PC-9 (cell line): Measurements from ENCODE around the gene ACBD6. TPM values are rescaled to one million over a fixed set of nuclear protein-coding genes. Genes with fewer than 3 reads are reported as not detected.

Experiments
- BruUV-seq: library from RNA; stranded (reverse); fragments of 400-500 nt; replicated peaks from 2 replicates; lab custom pipeline; 2021; lab: Mats Ljungman, UMichigan
- CTCF ChIA-PET: fragments of 300-600 bp; sonication (Branson Sonifier 250); formaldehyde crosslinking; loops from one replicate; lab custom pipeline; 2022; ENCODE audit warnings: antibody characterized with exemption; lab: Charles Lee
- POLR2A ChIA-PET: fragments of 300-600 bp; sonication (Branson Sonifier 250); formaldehyde crosslinking; loops from one replicate; lab custom pipeline; 2022; ENCODE audit warnings: antibody characterized with exemption; ENCODE audit not compliant: unreplicated experiment; lab: Charles Lee
- DNase-seq, 2 experiments: peaks; one replicate each; pipeline versions ENCODE4 v3.0.0 to v3.0.0-alpha.2; 2015 to 2022; ENCODE audit warnings: mixed read lengths in 1 of 2
- H2AFZ ChIP-seq: fragments of 200-600 bp; sonication (generic); 2 replicates; pipeline ENCODE4 v1.8.1; 2017; ENCODE audit warnings: antibody characterized with exemption
- H3F3A ChIP-seq: fragments of 200-600 bp; sonication (generic); 2 replicates; pipeline ENCODE4 v1.8.1; 2017; ENCODE audit warnings: antibody characterized with exemption, mild to moderate bottlenecking, low read depth; ENCODE audit not compliant: insufficient read depth
- H3K27ac ChIP-seq: fragments of 200-600 bp; sonication (generic); 2 replicates; pipeline ENCODE4 v1.6.1; 2016; ENCODE audit warnings: mixed run types
- H3K27me3 ChIP-seq: fragments of 200-600 bp; sonication (generic); 2 replicates; pipeline ENCODE4 v1.6.1; 2016; ENCODE audit warnings: low read depth, mixed run types; ENCODE audit not compliant: insufficient read depth
- H3K36me3 ChIP-seq: fragments of 200-600 bp; sonication (generic); 2 replicates; pipeline ENCODE4 v1.6.1; 2016; ENCODE audit warnings: low read depth, mixed run types
- H3K4me1 ChIP-seq: fragments of 200-600 bp; sonication (generic); replicated peaks from 2 replicates; pipeline ENCODE4 v1.6.1; 2016; ENCODE audit warnings: mixed run types; ENCODE audit not compliant: insufficient read depth
- H3K4me2 ChIP-seq: fragments of 200-600 bp; sonication (generic); 2 replicates; pipeline ENCODE4 v1.6.1; 2017; ENCODE audit warnings: mixed run types
- H3K4me3 ChIP-seq: fragments of 200-600 bp; sonication (generic); 2 replicates; pipeline ENCODE4 v1.6.1; 2016; ENCODE audit warnings: mixed run types
- H3K79me2 ChIP-seq: fragments of 200-600 bp; sonication (generic); 2 replicates; pipeline ENCODE4 v1.6.1; 2017; ENCODE audit warnings: low read depth, mixed run types
- H3K9me2 ChIP-seq: fragments of 200-600 bp; sonication (generic); 2 replicates; pipeline ENCODE4 v1.8.1; 2017; ENCODE audit warnings: mild to moderate bottlenecking; ENCODE audit not compliant: insufficient read depth
- H3K9me3 ChIP-seq: fragments of 200-600 bp; sonication (generic); 2 replicates; pipeline ENCODE4 v1.8.1; 2016; ENCODE audit warnings: low read depth; ENCODE audit not compliant: insufficient read depth
- H4K20me1 ChIP-seq: fragments of 200-600 bp; sonication (generic); 2 replicates; pipeline ENCODE4 v1.8.1; 2017; ENCODE audit not compliant: insufficient read depth
- EZH2 ChIP-seq: fragments of 200-600 bp; sonication (generic); IDR thresholded peaks from 2 replicates; pipeline ENCODE4 v1.8.0; 2017; ENCODE audit warnings: antibody characterized with exemption, low read depth
- intact Hi-C: fragments of 100-400 bp; cut with micrococcal nuclease; formaldehyde crosslinking; loops from one replicate; pipeline ENCODE4 v1.10.0; 2022; ENCODE audit not compliant: unreplicated experiment
- total RNA-seq: library from RNA; stranded (reverse); gene quantifications from 2 replicates; pipeline ENCODE4 v1.2.3, GENCODE V29; 2021
- TF ChIP-seq, protein P1 (sequence below): fragments of 200-600 bp; sonication (generic); conservative IDR thresholded peaks from 2 replicates; pipeline ENCODE4 v1.6.1; 2017; ENCODE audit warnings: mixed run types, antibody characterized with exemption, mild to moderate bottlenecking, moderate library complexity

ACBD6 gene
- total RNA-seq, 1 experiment from 2014 or later, result 61.0 TPM

DNA sequence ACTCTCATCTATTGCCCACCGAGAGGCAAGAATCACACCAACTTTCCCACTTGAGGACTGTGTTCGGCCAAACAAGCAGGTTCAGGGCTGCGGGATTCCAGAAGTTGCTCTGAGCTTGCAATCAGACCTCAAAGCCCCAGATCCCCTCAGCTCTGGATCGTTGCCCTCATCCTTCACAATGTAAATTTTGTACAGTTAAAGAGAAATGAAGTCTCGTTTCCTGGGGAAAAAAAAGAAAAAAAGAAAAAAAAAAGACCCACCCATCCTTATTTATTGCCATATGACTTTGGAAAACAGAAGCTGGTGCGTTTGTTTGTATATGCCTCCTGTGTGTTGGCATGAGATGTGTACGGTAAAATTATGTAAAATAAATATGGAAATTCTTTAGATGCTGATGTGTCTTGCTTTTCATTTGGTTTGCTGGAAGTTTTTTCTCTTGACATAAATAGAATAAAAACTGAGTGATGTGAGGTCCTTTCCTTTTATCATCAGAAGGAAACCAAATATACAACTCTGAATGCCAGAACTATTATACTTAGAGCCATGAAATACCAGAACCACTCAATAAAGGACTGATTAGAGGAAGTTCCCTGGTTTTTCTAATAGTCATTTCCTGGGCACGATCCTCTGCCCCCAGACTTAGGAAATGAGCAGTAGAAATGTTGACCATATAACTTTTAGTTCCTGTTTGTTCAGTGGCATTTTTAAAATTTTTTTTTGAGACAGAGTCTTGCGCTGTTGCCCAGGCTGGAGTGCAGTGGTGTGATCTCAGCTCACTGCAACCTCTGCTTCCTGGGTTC is 223.6 kb downstream of the ACBD6 start:
- intact Hi-C loops, result no loop called here
- H3K36me3 ChIP-seq, result no peaks in the 10 kb centered on the region
- POLR2A ChIA-PET, result no interaction called here

DNA sequence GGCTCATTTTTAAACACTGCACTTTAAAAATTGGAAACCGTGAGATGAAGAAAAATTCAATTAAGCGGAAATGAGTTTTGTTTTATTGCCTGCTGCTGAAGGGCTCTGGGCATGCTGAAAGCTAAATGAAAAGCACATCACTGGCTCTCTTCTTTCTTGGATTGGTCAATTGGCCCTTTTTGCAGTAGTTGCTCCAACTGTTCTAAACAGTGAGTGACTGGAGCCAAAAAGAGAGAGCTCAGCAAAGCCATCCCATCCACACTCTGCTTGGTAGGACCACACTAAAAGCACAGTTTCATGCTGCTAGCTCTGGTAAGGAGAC is 224.2 kb downstream of the ACBD6 start:
- no peak overlapping the region for H2AFZ ChIP-seq
- H3K27ac ChIP-seq, result no peak overlapping the region
- POLR2A ChIA-PET, result no interaction called here
- intact Hi-C loops, result no loop called here
- no TSS peak for BruUV-seq
- no peak for DNase-seq
- H3K79me2 ChIP-seq, result no peaks in the 10 kb centered on the region
- H3K4me1 ChIP-seq, result no peaks in the 10 kb centered on the region
- H3F3A ChIP-seq, result no peaks in the 10 kb centered on the region
- TF ChIP-seq, protein P1, sequence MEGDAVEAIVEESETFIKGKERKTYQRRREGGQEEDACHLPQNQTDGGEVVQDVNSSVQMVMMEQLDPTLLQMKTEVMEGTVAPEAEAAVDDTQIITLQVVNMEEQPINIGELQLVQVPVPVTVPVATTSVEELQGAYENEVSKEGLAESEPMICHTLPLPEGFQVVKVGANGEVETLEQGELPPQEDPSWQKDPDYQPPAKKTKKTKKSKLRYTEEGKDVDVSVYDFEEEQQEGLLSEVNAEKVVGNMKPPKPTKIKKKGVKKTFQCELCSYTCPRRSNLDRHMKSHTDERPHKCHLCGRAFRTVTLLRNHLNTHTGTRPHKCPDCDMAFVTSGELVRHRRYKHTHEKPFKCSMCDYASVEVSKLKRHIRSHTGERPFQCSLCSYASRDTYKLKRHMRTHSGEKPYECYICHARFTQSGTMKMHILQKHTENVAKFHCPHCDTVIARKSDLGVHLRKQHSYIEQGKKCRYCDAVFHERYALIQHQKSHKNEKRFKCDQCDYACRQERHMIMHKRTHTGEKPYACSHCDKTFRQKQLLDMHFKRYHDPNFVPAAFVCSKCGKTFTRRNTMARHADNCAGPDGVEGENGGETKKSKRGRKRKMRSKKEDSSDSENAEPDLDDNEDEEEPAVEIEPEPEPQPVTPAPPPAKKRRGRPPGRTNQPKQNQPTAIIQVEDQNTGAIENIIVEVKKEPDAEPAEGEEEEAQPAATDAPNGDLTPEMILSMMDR, result no peak
- no peak for TF ChIP-seq EZH2
- H3K4me2 ChIP-seq, result no peak overlapping the region
- CTCF ChIA-PET, result no interaction called here
- no peaks in the 10 kb centered on the region for H3K36me3 ChIP-seq
- H3K9me2 ChIP-seq, result no peaks in the 10 kb centered on the region
- H3K9me3 ChIP-seq, result no peaks in the 10 kb centered on the region
- no peaks in the 10 kb centered on the region for H4K20me1 ChIP-seq
- no peak overlapping the region for H3K4me3 ChIP-seq
- H3K27me3 ChIP-seq, result no peaks in the 10 kb centered on the region

More for the DNA sequence above, 223.6 kb downstream of the ACBD6 start:
- no peak for DNase-seq
- Histone ChIP-seq H3K4me2 (no peak overlapping the region), H3K9me3 (no peaks in the 10 kb centered on the region), H3K27ac (no peak overlapping the region), H3K79me2 (no peaks in the 10 kb centered on the region), H3K9me2 (no peaks in the 10 kb centered on the region), H3F3A (no peaks in the 10 kb centered on the region), H3K4me3 (no peak overlapping the region), H3K4me1 (no peaks in the 10 kb centered on the region), H3K27me3 (no peaks in the 10 kb centered on the region), H2AFZ (no peak overlapping the region), H4K20me1 (no peaks in the 10 kb centered on the region)
- no TSS peak for BruUV-seq
- TF ChIP-seq, protein P1, result no peak
- TF ChIP-seq EZH2, result no peak
- CTCF ChIA-PET, result no interaction called here

DNA sequence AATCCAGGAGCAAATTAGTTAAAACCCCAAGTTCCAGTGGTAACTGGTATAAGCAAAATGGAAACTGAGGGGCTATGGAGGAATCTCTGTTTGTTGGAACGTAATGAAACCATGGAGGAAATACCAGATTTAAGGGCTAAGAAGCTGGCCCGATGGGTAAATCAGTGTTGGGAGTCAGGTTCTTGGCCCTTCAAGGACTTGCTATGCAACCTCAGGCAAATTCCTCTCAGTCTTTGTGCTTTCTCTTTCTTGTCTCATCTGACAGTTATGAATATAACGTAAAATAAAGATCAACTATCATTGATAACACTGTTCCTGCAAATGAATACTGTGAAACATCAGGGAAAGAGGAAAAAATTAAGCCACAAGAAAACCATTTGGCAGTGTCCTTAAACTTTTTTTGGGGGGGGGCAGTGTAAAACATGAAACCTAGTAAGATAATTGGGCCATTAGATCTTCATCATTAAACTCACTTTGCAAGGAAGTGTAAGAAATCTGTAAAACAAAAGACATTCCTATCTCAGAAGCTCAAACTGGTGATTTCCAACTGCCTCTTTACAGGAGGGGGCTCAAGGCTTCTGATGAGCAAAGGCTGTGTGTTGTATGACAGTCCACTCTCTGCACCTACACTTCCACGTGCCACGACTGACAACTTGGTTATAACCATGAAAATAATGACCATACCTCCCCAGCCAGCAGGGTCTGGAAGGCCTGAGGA is 224.7 kb downstream of the ACBD6 start:
- Histone ChIP-seq H4K20me1 (no peaks in the 10 kb centered on the region), H3K27me3 (no peaks in the 10 kb centered on the region), H3K27ac (no peak overlapping the region), H3K4me3 (no peak overlapping the region), H3K9me2 (no peaks in the 10 kb centered on the region), H3K4me1 (no peaks in the 10 kb centered on the region), H3K9me3 (no peaks in the 10 kb centered on the region), H3K36me3 (no peaks in the 10 kb centered on the region), H3F3A (no peaks in the 10 kb centered on the region), H3K79me2 (no peaks in the 10 kb centered on the region), H3K4me2 (no peak overlapping the region), H2AFZ (no peak overlapping the region)
- POLR2A ChIA-PET, result no interaction called here
- DNase-seq, result no peak
- TF ChIP-seq, protein P1, result no peak
- TF ChIP-seq EZH2, result no peak
- CTCF ChIA-PET, result no interaction called here
- BruUV-seq, result no TSS peak
- intact Hi-C loops, result no loop called here
